ENCODE results near the gene RELN. TPM values are rescaled to one million over a fixed set of nuclear protein-coding genes. Genes with fewer than 3 reads are reported as not detected.
"Not testable (repeated sequence)": the region's sequence is repeated elsewhere in the genome, so short reads cannot be mapped to it uniquely, and the experiment has no call there.

The RELN gene
- total RNA-seq, 1 experiment from 2014 or later: 8.0 TPM

DNA sequence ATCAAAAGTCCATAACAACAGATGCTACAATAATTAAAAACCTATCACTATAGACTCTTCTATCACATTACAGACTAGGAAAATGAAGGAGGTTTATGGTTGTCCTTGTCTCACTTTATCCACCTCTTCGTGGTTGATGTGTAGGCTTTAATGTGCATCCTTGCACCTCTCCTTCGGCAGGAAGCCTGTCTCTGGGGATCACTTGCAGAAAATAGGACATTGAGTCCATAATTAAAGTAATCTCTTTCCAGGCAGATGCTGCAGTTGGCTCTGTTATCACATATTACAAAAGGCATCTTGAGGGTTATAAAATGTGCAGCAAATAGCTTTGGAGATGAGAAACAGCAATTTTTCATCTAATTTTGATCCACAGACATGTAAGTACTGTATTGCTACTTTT, 168.4 kb downstream of the RELN start:
- Histone ChIP-seq H3K36me3 (ENCODE audit: low read depth, low read length) (no peaks in the 10 kb centered on the region), H3K9ac (ENCODE audit: low read length) (no peak overlapping the region), H3K9me2 (replicated peaks; ENCODE audit: low read length) (no peaks in the 10 kb centered on the region), H3F3A (ENCODE audit: low read length, unreplicated experiment) (no peaks in the 10 kb centered on the region), H3K79me2 (ENCODE audit: low read length) (no peaks in the 10 kb centered on the region), H2AFZ (ENCODE audit: low read length) (no peak overlapping the region), H3K27ac (ENCODE audit: low read length) (no peak overlapping the region), H4K20me1 (ENCODE audit: low read length) (no peaks in the 10 kb centered on the region), H3K4me3 (ENCODE audit: low read length) (no peak overlapping the region), H3K4me1 (ENCODE audit: insufficient read depth, low read length) (no peaks in the 10 kb centered on the region), H3K9me3 (ENCODE audit: low read length) (no peaks in the 10 kb centered on the region), H3K27me3 (ENCODE audit: low read length) (no peaks in the 10 kb centered on the region), H3K4me2 (ENCODE audit: low read length) (no peak overlapping the region)
- no TSS peak for BruUV-seq (replicated peaks)
- intact Hi-C loops (cut with micrococcal nuclease): no loop called here
- POLR2A ChIA-PET (ENCODE audit: unreplicated experiment): no interaction called here
- TF ChIP-seq, protein P1, sequence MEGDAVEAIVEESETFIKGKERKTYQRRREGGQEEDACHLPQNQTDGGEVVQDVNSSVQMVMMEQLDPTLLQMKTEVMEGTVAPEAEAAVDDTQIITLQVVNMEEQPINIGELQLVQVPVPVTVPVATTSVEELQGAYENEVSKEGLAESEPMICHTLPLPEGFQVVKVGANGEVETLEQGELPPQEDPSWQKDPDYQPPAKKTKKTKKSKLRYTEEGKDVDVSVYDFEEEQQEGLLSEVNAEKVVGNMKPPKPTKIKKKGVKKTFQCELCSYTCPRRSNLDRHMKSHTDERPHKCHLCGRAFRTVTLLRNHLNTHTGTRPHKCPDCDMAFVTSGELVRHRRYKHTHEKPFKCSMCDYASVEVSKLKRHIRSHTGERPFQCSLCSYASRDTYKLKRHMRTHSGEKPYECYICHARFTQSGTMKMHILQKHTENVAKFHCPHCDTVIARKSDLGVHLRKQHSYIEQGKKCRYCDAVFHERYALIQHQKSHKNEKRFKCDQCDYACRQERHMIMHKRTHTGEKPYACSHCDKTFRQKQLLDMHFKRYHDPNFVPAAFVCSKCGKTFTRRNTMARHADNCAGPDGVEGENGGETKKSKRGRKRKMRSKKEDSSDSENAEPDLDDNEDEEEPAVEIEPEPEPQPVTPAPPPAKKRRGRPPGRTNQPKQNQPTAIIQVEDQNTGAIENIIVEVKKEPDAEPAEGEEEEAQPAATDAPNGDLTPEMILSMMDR (conservative IDR thresholded peaks at IDR 0.05; ENCODE audit: low read depth, low read length): no peak
- TF ChIP-seq EZH2 (IDR thresholded peaks at IDR 0.05; ENCODE audit: low read length, unreplicated experiment) (no peak), EZH2phosphoT487 (IDR thresholded peaks at IDR 0.05; ENCODE audit: borderline replicate concordance, low read length) (no peak)
- CTCF ChIA-PET: no interaction called here
- DNase-seq (no peak), ATAC-seq (no peak)

DNA sequence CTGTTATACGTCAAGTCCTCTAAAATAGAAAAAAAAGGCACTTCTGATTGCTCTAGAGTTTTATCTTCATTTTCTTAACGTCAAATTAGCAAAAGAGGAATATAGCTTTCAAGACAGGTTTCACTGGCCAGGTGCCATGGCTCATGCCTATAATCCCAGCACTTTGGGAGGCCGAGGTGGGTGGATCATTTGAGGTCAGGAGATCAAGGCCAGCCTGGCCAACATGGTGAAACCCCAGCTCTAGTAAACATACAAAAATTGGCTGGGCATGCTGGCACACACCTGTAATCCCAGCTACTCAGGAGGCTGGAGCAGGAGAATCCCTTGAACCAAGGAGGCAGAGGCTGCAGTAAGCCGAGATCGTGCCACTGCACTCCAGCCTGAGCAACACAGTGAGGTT, 173.5 kb downstream of the RELN start:
- H3F3A ChIP-seq (ENCODE audit: low read length, unreplicated experiment); H3K79me2 ChIP-seq (ENCODE audit: low read length); BruUV-seq (replicated peaks); H3K4me1 ChIP-seq (ENCODE audit: insufficient read depth, low read length); H2AFZ ChIP-seq (ENCODE audit: low read length); H3K4me3 ChIP-seq (ENCODE audit: low read length); H3K36me3 ChIP-seq (ENCODE audit: low read depth, low read length); H3K9ac ChIP-seq (ENCODE audit: low read length); POLR2A ChIA-PET (ENCODE audit: unreplicated experiment); H3K4me2 ChIP-seq (ENCODE audit: low read length); H3K9me2 ChIP-seq (replicated peaks; ENCODE audit: low read length); H3K27me3 ChIP-seq (ENCODE audit: low read length); DNase-seq; H4K20me1 ChIP-seq (ENCODE audit: low read length); H3K27ac ChIP-seq (ENCODE audit: low read length); ATAC-seq; H3K9me3 ChIP-seq (ENCODE audit: low read length); intact Hi-C loops (cut with micrococcal nuclease); CTCF ChIA-PET: not testable (repeated sequence)

DNA sequence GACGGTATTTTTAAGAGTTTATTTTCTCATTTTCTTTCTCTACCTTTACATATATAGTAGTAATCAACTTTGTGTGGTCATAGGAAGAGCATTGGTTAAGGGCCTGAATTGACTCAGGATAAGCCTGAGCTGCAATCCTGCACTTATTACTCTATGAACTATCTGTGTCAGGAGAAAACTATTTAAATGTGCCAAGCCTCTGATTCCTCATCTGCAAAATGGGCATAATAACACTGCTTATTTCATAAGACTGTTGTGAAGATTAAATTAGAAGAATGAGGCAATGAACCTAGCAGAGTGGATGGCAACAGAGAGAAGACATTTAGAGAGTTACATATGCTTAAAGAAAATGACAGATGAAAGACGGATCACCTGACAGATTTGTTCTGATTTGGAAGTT, 175.5 kb downstream of the RELN start:
- ChIA-PET POLR2A (ENCODE audit: unreplicated experiment) (no interaction called here), CTCF (no interaction called here)
- Histone ChIP-seq H3K9me2 (replicated peaks; ENCODE audit: low read length) (no peaks in the 10 kb centered on the region), H3K27me3 (ENCODE audit: low read length) (no peaks in the 10 kb centered on the region), H3K4me1 (ENCODE audit: insufficient read depth, low read length) (no peaks in the 10 kb centered on the region), H3K9me3 (ENCODE audit: low read length) (no peaks in the 10 kb centered on the region), H2AFZ (ENCODE audit: low read length) (no peak overlapping the region), H3K4me2 (ENCODE audit: low read length) (no peak overlapping the region), H3K9ac (ENCODE audit: low read length) (no peak overlapping the region), H4K20me1 (ENCODE audit: low read length) (no peaks in the 10 kb centered on the region), H3K79me2 (ENCODE audit: low read length) (no peaks in the 10 kb centered on the region), H3F3A (ENCODE audit: low read length, unreplicated experiment) (no peaks in the 10 kb centered on the region), H3K27ac (ENCODE audit: low read length) (no peak overlapping the region), H3K4me3 (ENCODE audit: low read length) (no peak overlapping the region), H3K36me3 (ENCODE audit: low read depth, low read length) (no peaks in the 10 kb centered on the region)
- no TSS peak for BruUV-seq (replicated peaks)
- DNase-seq: no peak
- intact Hi-C loops (cut with micrococcal nuclease): no loop called here
- ATAC-seq: no peak
- TF ChIP-seq, protein P1 (conservative IDR thresholded peaks at IDR 0.05; ENCODE audit: low read depth, low read length): no peak
- no peak for TF ChIP-seq EZH2 (IDR thresholded peaks at IDR 0.05; ENCODE audit: low read length, unreplicated experiment)
- no peak for TF ChIP-seq EZH2phosphoT487 (IDR thresholded peaks at IDR 0.05; ENCODE audit: borderline replicate concordance, low read length)
